ENCODE data around the gene PRPF40B.

The PRPF40B gene

GRCh38 chr12:49661746-49662145 is 38.4 kb downstream of the PRPF40B start:
- DNase-seq: no peak

- DNase-seq: peak; percentile 53 to 87 (median 77)
Observed at GRCh38 chr12:49662998-49663843, 39.9 kb downstream of the PRPF40B start.

- no peak for DNase-seq
Observed at GRCh38 chr12:49664167-49664566, 40.8 kb downstream of the PRPF40B start.

GRCh38 chr12:49664591-49665239 is 41.4 kb downstream of the PRPF40B start:
- no peak for DNase-seq

- no peak for DNase-seq
Observed at GRCh38 chr12:49665384-49665783, 42.0 kb downstream of the PRPF40B start.

- no peak for DNase-seq
Observed at GRCh38 chr12:49666176-49666575, 42.8 kb downstream of the PRPF40B start.

- DNase-seq: no peak
Observed at GRCh38 chr12:49667325-49668090, 44.1 kb downstream of the PRPF40B start.

GRCh38 chr12:49669796-49670195 is 46.4 kb downstream of the PRPF40B start:
- peak in 3 of 6 experiments; percentile 11 to 20 (median 15) for DNase-seq

- peak; percentile 45 to 71 (median 56) for DNase-seq
Observed at GRCh38 chr12:49671031-49671765, 47.8 kb downstream of the PRPF40B start.

- DNase-seq: no peak
Observed at GRCh38 chr12:49672301-49673217, 49.2 kb downstream of the PRPF40B start.

GRCh38 chr12:49673446-49674317 is 50.3 kb downstream of the PRPF40B start:
- DNase-seq: peak in 2 of 6 experiments; percentile 14 to 17

- DNase-seq: no peak
Observed at GRCh38 chr12:49674318-49674981, 51.1 kb downstream of the PRPF40B start.

- DNase-seq: no peak
Observed at GRCh38 chr12:49675137-49675536, 51.8 kb downstream of the PRPF40B start.

GRCh38 chr12:49678711-49679110 is 55.4 kb downstream of the PRPF40B start:
- no peak for DNase-seq

GRCh38 chr12:49680075-49680474 is 56.7 kb downstream of the PRPF40B start:
- DNase-seq: no peak

GRCh38 chr12:49683599-49684309 is 60.4 kb downstream of the PRPF40B start:
- DNase-seq: no peak

GRCh38 chr12:49684310-49684854 is 61.0 kb downstream of the PRPF40B start:
- DNase-seq: no peak

- DNase-seq: no peak
Observed at GRCh38 chr12:49687941-49688340, 64.6 kb downstream of the PRPF40B start.

GRCh38 chr12:49689237-49689636 is 65.9 kb downstream of the PRPF40B start:
- no peak for DNase-seq

Measured in stimulated activated naive CD4-positive, alpha-beta T cell (primary cell).